HG02981 (cell line): ENCODE results near the gene SYNPR.

Source experiments
- ATAC-seq: cut with Tn5 transposase; IDR thresholded peaks from one replicate; pipeline ENCODE4 v1.9.1; 2021; ENCODE audit warnings: mild to moderate bottlenecking, moderate library complexity; ENCODE audit not compliant: unreplicated experiment

Gene SYNPR

DNA sequence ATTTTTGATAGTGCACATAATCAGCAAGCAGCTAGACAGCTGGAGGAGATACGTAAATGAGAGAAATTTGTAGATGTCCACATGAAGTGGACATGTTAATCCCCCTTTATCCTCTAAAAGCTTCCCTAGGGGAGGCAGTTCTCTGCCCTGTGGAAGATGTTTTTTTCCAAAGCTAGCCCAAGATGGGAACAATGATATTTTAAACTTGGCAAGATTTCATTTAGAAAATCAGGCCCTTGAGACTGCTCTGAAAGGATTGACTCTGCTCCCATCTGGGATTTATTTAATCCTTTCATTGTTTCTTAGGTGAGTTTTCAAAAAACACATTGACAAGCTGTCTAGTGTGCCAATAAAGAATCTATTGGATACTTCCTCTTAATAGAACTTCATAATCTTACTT lies 92.0 kb downstream of the SYNPR start:
- no peak for ATAC-seq

DNA sequence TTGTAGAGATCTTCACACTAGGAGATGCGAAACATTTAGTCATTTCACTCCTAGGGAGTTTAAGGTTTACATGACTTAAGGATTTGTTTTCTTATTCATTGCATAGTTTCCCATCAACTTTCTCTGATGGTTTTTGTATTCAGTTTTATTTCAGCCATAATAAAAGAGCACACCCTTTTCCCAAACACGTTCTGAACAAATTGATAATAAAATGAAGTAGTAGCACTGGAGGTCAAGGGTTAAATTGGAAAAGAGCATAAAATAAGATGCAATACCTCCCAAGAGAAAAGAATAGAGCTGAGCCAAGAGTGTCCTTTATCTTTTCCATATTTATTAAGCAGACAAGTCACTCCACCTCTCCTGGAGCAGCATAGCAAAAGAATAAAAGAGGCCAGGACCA lies 104.9 kb downstream of the SYNPR start:
- no peak for ATAC-seq

DNA sequence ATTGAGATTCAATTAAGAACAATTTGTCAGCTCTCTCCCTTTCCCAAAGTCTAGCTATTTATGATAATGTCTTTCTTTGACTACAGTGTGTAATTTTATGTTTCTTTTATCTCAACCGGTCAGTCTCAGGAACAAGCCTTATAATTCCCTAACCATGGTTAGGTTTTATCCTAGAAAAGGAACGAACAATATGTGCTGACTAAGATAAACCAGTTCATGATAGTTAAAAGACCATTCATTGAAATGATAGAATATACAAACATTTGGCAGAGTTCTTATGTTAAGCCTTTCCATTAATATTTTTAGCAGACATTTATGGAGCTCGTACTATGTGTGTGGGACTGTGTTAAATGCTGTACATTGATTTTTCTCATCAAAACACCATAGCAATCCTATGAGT lies 106.3 kb downstream of the SYNPR start:
- ATAC-seq: no peak

DNA sequence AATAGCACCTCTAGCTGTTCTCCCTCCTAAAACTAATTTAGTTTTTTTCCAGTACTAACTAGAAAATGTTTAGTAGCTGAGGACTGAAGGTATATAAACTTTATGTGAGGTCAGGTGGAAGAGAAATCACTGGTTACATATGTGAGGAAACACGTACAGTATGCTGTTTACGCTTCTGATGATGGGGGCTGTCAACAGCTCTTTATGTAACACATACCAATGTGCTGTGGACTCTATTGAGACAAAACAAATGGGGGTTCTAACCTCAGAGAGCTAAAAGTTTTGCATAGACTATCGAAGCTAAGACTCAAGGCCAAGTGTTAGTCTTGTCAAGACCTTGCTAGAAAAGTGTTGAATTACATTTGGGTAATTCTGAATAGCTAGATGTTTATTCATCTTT lies 107.5 kb downstream of the SYNPR start:
- no peak for ATAC-seq

DNA sequence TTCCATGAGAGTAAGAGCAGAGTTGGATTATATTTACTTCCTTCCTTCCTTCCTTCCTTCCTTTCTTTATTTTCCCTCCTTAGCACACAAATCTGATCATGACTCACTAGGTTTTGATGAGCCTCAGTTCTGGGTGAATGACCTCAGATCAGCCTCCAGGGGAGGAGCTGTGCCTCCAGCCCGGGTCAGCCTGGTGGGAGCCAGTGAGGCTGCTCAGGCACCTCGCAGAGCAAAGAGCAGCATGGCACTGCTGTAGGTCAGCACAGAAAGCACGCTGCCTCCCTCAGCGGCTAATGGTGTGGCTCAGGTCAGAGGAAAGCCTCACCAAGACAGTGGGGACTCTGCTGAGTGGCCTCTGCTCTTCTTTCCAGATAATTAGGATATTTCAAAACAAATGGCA lies 108.5 kb downstream of the SYNPR start:
- no peak for ATAC-seq

DNA sequence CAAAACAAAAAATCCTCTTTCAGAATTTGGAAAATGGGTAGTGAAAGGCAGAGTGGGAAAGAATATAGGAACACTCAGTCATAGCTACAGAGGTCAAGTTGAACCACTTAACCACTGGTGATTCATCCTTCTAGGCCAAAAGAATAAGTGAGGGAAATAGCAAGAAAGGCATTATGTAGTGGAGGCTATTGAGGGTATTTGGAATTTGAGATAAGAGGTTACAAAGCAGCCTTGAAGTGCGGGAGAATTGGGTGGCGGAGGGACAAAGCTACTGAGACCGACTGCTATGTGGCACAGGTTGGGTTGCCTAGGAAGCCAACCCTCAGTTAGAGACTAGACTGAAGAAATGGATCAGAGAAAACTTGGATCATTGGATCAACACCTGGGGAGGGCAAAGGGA lies 109.5 kb downstream of the SYNPR start:
- no peak for ATAC-seq

DNA sequence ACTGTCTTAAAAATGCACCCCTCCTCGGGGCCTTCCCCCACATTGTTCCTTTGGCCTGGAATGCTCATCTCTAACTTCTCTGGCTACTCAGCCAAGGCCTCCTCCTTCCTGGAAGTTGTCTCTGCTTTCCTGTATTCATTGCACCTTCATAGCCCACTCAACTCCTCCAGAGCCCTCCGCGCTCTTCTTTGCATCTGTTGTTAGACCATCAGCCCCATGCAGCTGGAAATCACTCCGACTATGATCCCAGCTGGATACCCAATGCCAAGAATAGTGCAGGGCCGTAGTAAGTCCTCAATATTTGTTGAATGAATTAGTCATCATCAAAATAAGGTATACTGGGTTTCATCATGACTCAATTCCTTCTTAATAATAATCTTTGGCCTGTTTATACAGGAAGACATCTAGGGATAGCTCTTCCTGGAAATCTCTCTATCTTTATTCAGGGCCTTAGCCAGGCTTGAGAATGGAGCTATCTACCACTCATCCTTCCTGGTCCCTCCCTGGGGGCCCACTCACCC lies 112.7 kb downstream of the SYNPR start:
- no peak for ATAC-seq

DNA sequence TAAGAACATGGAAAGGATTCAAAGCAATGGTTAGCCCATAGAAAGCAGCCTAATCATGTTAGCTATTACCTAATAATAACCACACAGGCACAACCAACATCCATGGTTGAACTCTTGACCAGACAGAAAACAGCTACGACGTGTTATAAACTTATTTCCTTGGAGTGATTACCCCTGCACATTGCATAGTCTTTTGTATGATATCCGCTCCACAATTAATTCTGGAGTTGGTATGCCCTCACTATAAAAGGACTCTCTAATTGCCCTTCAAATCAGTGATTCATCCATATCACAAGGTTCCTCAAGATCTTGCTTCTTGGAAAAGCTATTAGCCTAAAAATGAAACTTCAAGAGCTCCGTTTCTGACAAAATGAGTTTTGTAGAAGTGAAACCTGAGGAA lies 117.9 kb downstream of the SYNPR start:
- ATAC-seq: no peak

DNA sequence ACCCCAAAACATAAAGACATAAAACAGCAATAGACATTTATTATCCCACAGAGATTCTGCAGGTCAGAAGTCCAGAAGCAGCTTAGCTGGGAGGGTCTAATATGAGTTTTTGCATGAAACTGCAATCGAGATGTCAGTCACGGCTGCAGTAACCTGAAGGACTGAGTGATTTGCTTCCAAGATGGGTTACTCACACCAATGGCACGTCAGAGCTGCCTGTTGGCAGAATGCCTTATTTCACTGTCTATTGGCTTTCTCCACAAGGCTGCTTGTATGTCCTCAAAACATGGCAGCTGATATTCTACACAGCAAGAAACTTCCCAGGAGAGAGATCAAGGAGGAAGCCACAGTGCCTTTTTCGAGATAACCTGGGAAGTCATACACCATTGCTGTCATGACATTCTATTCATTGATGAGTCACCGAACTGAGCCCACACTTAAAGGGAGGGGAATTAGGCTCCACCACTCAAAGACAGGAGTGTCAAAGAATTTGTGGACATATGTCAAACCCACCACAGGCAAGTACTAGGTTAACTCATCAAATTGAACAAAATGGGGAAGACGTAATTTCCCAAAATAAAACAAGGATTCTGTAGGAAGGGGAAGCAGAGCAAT lies 122.2 kb downstream of the SYNPR start:
- ATAC-seq: no peak

DNA sequence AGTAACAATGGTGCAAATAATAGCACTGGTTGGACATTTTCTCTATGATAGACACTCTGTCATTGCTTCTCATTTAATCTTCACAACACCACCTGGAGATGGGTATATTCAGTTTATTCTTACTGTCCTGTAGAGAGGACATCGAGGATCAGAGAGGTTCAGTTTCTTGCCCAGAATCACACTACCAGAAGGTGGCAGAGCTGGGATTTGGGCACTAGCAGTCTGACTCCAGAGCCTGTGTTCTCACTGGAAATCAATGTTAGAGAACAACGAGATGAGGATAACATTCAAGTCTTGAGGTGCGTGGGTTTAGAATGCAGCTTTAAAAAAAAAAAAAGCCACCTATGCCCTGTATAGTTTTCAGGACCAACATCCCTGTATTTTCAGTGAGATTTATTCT lies 127.8 kb downstream of the SYNPR start:
- no peak for ATAC-seq

DNA sequence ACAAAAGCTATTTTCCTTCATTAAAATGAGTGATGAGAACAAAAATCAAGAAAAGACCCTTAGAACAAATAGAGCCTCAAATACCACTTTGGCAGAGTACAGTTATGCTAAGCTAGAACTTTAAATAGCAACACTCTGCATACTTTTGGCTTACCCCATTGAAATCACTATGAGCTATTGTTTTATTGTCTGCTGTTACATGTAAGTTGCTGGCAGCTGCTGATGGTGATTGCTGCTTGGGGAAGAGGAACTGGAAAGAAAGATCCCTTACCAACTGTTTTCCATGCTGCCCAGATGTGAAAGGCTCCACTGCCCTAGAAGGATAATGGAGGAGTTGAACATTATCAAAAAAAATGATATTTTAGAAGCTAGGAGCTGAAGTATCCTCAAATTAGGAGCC lies 135.4 kb downstream of the SYNPR start:
- ATAC-seq: no peak

DNA sequence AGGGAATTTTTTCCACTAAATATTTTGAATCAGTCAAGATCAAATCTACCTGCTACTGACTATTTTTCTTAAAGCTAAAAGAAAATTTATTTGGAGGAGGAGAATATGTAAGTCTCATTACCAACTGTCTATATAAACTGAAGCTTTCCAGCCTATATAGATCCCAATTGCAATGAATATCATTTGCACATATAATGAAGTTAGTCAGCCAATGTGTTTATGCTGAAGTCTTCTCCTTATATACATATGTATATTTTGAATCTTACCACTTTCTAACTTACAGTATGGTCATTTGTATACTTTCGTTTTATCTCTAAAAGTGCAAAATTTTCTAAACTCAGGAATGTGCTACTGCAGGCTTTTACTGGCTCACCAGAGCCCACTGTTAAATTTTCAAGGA lies 136.5 kb downstream of the SYNPR start:
- ATAC-seq: no peak

DNA sequence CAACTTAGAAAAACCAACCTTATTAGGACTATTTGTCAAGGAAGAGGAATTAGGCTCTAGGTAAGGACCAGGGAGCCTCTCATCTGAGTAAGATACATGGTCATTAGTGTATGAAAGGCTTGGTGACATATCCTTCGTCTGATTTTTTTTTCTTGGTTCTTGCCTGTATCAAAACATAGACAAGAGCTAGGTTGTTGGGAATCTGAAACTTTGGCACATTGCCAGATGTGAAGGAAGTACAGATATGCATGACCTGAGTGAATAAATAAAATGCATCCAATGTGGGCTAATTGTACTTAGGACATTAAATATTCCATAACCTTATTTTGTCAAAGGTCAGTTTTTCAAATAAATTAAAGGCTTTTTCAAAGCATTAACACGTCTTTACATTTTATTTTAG lies 151.8 kb downstream of the SYNPR start:
- no peak for ATAC-seq

DNA sequence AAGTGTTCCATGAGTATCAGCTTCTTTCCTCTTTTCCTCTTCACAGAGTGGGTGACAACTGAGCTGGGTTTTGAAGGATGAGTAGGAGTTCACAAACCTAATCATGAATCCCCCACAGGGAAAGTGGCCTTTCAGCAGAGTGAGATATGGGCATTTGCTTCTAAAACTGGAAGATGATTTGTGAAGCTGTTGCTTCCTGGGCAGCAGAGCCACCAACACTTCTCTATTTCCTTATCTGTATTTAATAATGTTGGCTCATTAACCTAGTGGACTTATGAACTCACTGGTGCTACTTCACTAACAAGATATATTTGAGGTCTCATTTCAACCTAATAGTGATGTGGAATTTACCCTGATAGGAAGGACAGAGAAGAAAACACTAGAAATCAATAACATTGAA lies 152.8 kb downstream of the SYNPR start:
- no peak for ATAC-seq

DNA sequence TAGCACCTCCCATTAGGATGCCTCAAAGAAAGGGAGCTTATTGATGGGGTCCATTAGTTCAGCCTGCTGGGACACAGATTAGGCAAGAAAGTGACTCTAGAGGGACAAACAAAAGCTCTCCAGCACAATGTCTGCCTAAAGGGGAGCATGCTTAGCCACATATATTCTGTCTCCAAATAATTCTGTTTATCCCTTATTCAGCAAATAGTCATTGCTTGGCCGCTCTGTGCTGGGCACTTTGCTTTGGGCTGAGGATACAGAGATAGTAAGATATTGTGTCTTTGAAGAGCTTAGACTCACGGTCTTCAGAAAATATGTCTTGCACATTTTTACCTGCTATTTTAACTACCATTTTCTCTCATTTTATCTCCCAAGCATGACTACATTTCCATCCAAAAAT lies 159.8 kb downstream of the SYNPR start:
- no peak for ATAC-seq

DNA sequence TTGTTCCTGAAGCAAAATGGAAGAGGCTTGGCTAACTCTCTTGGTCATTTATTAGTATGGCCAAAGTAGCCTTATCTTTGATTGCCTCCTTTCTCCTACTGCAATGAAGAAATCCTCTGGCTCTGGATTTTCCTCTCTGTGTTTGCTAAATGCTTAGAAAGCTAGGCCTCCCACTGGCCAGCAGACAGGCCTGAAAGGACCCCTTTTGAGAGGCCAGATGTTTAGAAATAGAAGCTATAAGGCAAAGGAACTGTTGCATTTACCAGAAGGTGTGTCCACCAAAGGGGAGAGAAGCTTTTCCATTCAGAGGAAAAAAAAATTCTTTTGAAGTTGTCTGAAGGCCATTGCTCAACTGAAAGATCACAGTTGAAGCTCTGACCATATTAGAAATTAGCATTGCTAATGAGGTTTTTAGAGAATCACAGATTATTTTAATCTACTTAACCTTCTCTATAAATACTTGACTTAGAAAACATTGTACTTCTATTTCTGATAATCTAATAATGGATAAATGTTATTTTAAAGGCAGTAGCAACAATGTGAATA lies 160.8 kb downstream of the SYNPR start:
- no peak for ATAC-seq

DNA sequence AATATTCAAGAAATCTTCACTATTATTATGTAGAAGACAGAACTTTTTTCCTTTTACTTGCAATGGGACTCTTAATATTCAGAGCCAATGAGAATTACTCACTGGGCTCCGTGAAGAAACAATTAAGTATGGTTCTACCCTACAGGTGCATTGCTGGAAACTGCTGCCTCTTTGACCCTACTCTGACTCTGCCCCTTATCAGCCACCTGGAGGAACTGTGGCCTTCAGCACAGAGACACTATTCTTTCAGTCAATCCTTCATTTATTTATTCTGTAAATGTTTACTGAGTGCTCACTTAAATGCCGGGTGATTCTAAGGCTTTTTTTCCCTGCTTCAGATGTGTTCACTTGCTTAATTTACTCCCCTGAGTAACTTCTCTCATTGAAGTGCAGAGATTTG lies 163.2 kb downstream of the SYNPR start:
- no peak for ATAC-seq

DNA sequence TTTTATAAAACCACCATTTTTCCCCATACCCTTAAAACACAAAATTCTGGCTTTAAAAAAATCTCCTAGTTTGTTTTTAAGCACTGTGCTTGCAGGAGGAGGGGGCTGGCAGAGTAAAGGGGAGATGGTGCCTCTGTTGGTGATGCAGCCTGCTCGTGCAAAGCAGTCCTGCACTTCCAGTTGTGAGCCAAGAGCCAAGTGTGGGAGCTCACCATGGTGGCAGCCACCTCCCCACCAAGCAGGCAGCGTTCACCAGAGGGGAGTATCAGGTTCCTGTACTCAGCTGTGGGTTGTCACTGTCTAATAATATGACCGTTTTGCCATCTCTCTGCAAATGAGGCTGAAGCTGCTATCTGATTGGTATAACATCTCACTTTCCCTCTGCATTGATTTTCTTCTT lies 164.8 kb downstream of the SYNPR start:
- no peak for ATAC-seq

DNA sequence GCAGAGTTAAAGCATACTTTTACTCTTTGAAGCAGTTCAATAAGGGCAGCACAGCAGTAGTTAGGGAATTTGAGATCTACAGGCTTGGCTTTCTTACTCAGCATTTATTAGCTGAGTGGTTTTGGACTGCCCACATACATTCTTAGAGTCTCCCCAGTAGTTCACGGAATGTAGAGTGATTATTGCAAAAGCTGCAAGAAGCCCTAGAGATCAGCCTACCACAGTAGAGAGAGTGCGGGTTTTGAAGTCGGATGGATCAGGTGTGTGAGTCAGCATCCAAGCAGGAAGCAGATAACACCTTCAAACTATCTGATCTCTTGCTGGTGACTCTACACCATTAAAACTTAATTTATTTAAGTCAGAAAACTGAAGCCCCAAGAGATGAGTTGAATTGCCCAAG lies 171.9 kb downstream of the SYNPR start:
- ATAC-seq: no peak

DNA sequence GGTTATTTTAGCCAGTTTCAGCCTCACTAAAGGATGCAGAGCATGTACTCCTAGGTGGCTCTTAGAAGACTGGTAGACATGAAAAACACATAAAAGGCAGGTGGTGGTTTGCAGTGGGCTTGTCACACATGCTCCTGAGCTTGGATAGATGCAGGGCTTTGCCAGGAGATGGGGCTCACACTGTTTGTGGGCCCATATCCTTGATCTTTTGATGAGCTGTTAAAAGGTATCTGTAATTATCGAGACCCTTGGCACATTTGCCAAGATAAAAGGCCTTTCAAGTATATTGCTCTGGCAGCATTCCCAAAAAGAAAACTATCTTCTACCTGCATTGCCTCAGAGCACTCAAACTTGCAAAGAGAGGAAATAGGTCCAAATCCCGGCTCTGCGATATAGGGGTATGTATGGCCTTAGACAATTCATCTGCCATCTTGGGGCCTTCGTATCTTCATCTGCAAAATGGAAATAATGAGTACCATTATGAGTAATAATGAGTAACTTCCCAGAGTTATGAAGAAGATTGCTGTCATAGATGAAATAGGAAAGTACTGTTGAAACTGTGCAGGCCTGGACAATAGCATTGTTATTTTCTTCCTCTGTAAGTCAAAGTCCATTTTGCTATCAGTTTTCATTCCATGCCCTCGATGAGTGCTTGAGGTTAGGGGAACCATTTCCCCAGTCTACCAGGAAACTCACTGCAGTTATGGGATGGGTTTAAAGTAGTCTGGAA lies 172.7 kb downstream of the SYNPR start:
- no peak for ATAC-seq

DNA sequence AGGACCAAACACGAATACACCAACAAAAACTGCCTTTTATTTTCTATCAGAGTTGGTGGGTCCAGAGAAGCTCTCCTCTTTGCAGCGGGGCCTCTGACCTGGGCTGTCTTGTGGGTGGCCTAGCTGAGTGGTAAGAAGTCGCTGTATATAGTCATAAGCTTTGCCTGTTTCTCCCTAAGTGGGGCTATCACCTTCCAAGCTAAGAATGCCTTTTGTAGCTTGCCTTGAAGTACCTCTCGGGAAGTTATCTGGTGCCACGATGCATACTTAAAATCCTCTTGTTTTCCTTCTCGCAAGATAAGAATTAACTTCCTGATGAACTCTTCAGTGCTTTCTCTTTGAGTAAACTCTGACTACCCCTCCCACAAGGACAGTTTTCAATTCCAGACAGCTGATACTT lies 178.8 kb downstream of the SYNPR start:
- ATAC-seq: no peak

DNA sequence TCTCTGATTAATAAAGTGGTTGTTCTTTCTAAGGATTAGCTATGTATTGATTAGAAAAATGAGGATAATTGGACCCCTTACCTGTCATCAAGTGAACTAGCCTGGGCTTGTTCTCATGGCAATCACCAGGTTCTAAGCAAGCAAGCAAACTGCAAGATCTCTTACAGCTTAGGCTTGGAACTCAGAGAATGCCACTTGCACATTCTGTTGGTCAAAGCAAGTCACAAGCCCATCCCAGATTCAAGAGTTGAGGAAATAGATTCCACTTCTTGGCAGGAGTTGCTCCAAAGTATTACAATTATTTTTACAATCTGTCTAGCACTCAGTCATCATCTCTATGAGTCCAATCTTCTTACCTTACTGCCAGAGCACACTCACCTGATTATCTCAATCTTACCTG lies 180.3 kb downstream of the SYNPR start:
- ATAC-seq: no peak

DNA sequence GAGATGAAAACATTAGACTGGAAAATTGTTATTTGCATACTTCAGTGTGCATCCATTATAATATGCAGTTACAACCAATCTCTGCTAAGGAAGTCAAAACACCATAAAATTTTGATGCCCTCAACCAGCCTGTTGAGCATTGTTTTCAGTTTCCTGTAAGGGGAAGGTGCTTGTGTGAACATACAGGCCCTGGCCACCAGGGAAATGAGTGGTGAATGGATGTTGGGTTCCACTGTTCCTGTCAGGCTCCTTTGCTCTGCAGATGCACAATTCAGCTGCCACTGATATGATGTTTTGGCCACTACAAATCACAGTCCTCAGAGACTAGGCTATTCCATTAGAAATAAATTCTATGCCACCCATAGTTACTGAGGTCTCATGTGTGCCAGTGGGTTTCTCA lies 184.6 kb downstream of the SYNPR start:
- no peak for ATAC-seq
